H9 (cell line): ENCODE results near the gene TAS2R42. TPM values are rescaled to one million over a fixed set of nuclear protein-coding genes. Genes with fewer than 3 reads are reported as not detected.

Experiments
- DNase-seq: peaks from one replicate; pipeline ENCODE4 v3.0.0-alpha.2; 2017
- H2AFZ ChIP-seq: one replicate; pipeline ENCODE4 v1.6.1; 2013; ENCODE audit warnings: mild to moderate bottlenecking, low read length, control low read depth, moderate library complexity
- H2AK5ac ChIP-seq: 2 replicates; pipeline ENCODE4 v1.6.1; 2013; ENCODE audit warnings: low read length, control low read depth, mixed read lengths; ENCODE audit not compliant: insufficient read length
- H2BK120ac ChIP-seq: one replicate; pipeline ENCODE4 v1.6.1; 2013; ENCODE audit warnings: low read depth, mild to moderate bottlenecking, low read length, control low read depth, inconsistent platforms; ENCODE audit not compliant: poor library complexity, severe bottlenecking
- H2BK12ac ChIP-seq: 2 replicates; pipeline ENCODE4 v1.6.1; 2013; ENCODE audit warnings: low read length, control low read depth, mixed read lengths, low read depth; ENCODE audit not compliant: insufficient read length
- H2BK15ac ChIP-seq: 2 replicates; pipeline ENCODE4 v1.6.1; 2013; ENCODE audit warnings: low read depth, low read length, control low read depth
- H2BK20ac ChIP-seq: one replicate; pipeline ENCODE4 v1.6.1; 2013; ENCODE audit warnings: low read depth, mild to moderate bottlenecking, low read length, control low read depth, inconsistent platforms; ENCODE audit not compliant: poor library complexity, severe bottlenecking
- H2BK5ac ChIP-seq: 2 replicates; pipeline ENCODE4 v1.6.1; 2013; ENCODE audit warnings: low read length, control low read depth, mixed read lengths; ENCODE audit not compliant: insufficient read length
- H3K14ac ChIP-seq: 2 replicates; pipeline ENCODE4 v1.6.1; 2013; ENCODE audit warnings: low read length, control low read depth; ENCODE audit not compliant: insufficient read depth
- H3K18ac ChIP-seq: 2 replicates; pipeline ENCODE4 v1.6.1; 2013; ENCODE audit warnings: low read depth, mild to moderate bottlenecking, mixed read lengths, low read length, control low read depth; ENCODE audit not compliant: insufficient read length
- H3K23ac ChIP-seq: 2 replicates; pipeline ENCODE4 v1.6.1; 2013; ENCODE audit warnings: low read length, control low read depth, mixed read lengths, low read depth; ENCODE audit not compliant: insufficient read length
- H3K23me2 ChIP-seq: 2 replicates; pipeline ENCODE4 v1.6.1; 2013; ENCODE audit warnings: low read depth, mild to moderate bottlenecking, mixed read lengths, low read length, control low read depth; ENCODE audit not compliant: insufficient read length, poor library complexity, severe bottlenecking
- H3K27ac ChIP-seq: 2 replicates; pipeline ENCODE4 v1.5.1; 2013; ENCODE audit warnings: low read length, control low read depth, mixed read lengths, low read depth; ENCODE audit not compliant: insufficient read length
- H3K27me3 ChIP-seq: 2 replicates; pipeline ENCODE4 v1.6.1; 2013; ENCODE audit warnings: low read length, control low read depth, inconsistent platforms; ENCODE audit not compliant: insufficient read depth
- H3K4ac ChIP-seq: 2 replicates; pipeline ENCODE4 v1.6.1; 2013; ENCODE audit warnings: low read depth, mild to moderate bottlenecking, control low read depth, inconsistent platforms, low read length, moderate library complexity
- H3K4me1 ChIP-seq: 2 replicates; pipeline ENCODE4 v1.6.1; 2013; ENCODE audit warnings: low read length, control low read depth, inconsistent platforms; ENCODE audit not compliant: insufficient read depth
- H3K4me2 ChIP-seq: 2 replicates; pipeline ENCODE4 v1.6.1; 2013; ENCODE audit warnings: low read length, control low read depth, mixed read lengths; ENCODE audit not compliant: insufficient read length, insufficient read depth
- H3K56ac ChIP-seq: 2 replicates; pipeline ENCODE4 v1.6.1; 2013; ENCODE audit warnings: low read depth, mild to moderate bottlenecking, mixed read lengths, low read length, control low read depth; ENCODE audit not compliant: insufficient read length
- H3K79me1 ChIP-seq: 2 replicates; pipeline ENCODE4 v1.6.1; 2013; ENCODE audit warnings: low read depth, mild to moderate bottlenecking, moderate library complexity, low read length, control low read depth, inconsistent platforms; ENCODE audit not compliant: insufficient read depth, poor library complexity, severe bottlenecking
- H3K79me2 ChIP-seq: 2 replicates; pipeline ENCODE4 v1.6.1; 2013; ENCODE audit warnings: low read length, control low read depth, inconsistent platforms; ENCODE audit not compliant: insufficient read depth
- H3K9ac ChIP-seq: 2 replicates; pipeline ENCODE4 v1.6.1; 2013; ENCODE audit warnings: low read length, control low read depth, mixed read lengths; ENCODE audit not compliant: insufficient read length; ENCODE audit errors: extremely low read depth
- H3K9me3 ChIP-seq: one replicate; pipeline ENCODE4 v1.6.1; 2013; ENCODE audit warnings: low read depth, low read length, inconsistent platforms; ENCODE audit not compliant: control insufficient read depth
- H3T11ph ChIP-seq: one replicate; pipeline ENCODE4 v1.6.1; 2013; ENCODE audit warnings: mild to moderate bottlenecking, low read length, control low read depth, inconsistent platforms
- H4K20me1 ChIP-seq: one replicate; pipeline ENCODE4 v1.6.1; 2013; ENCODE audit not compliant: control insufficient read depth, insufficient read length, insufficient read depth
- H4K5ac ChIP-seq: 2 replicates; pipeline ENCODE4 v1.6.1; 2013; ENCODE audit warnings: low read depth, mild to moderate bottlenecking, mixed read lengths, low read length, control low read depth; ENCODE audit not compliant: insufficient read length
- H4K8ac ChIP-seq: replicated peaks from 2 replicates; pipeline ENCODE4 v1.6.1; 2013; ENCODE audit warnings: low read length, control low read depth, mixed read lengths, low read depth; ENCODE audit not compliant: insufficient read length
- H4K91ac ChIP-seq: 2 replicates; pipeline ENCODE4 v1.6.1; 2013; ENCODE audit warnings: low read depth, mild to moderate bottlenecking, moderate library complexity, mixed read lengths, low read length, control low read depth; ENCODE audit not compliant: insufficient read length
- H3K27ac Mint-ChIP-seq, 3 experiments: 2 replicates in 2 of 3; 3 replicates in 1 of 3; pipeline ENCODE4 v1.8.0; 2020 to 2021; ENCODE audit warnings: mixed read lengths in 3 of 3, mild to moderate bottlenecking in 1 of 3, moderate library complexity in 1 of 3
- H3K27me3 Mint-ChIP-seq: 2 replicates; pipeline ENCODE4 v1.8.0; 2021; ENCODE audit warnings: low read depth, mild to moderate bottlenecking, moderate library complexity, mixed read lengths
- H3K36me3 Mint-ChIP-seq, 3 experiments: 2 replicates in 2 of 3; 3 replicates in 1 of 3; pipeline ENCODE4 v1.8.0; 2020 to 2021; ENCODE audit warnings: low read depth in 3 of 3, mixed read lengths in 3 of 3; ENCODE audit not compliant: insufficient read depth in 1 of 3
- H3K4me1 Mint-ChIP-seq, 2 experiments: 2 replicates each; pipeline ENCODE4 v1.8.0; 2020; ENCODE audit warnings: mixed read lengths in 2 of 2
- H3K4me3 Mint-ChIP-seq, 2 experiments: 2 replicates in 1 of 2; 3 replicates in 1 of 2; pipeline ENCODE4 v1.8.0; 2020 to 2021; ENCODE audit warnings: mild to moderate bottlenecking in 2 of 2, mixed read lengths in 2 of 2, moderate library complexity in 1 of 2
- H3K9me3 Mint-ChIP-seq, 2 experiments: 2 replicates in 1 of 2; 3 replicates in 1 of 2; pipeline ENCODE4 v1.8.0; 2020; ENCODE audit warnings: mild to moderate bottlenecking in 2 of 2, mixed read lengths in 2 of 2, moderate library complexity in 1 of 2
- CTCF ChIP-seq: fragments of 200-600 bp; sonication (generic); conservative IDR thresholded peaks from 3 replicates; pipeline ENCODE4 v1.8.0; 2021; ENCODE audit warnings: antibody characterized with exemption, mild to moderate bottlenecking
- WGBS: extraction: QIAGEN DNeasy Blood & Tissue Kit; methylation state at CpG from one replicate; pipeline ENCODE4 v1.1.7; 2013; ENCODE audit warnings: missing lambda C conversion rate, low lambda C conversion rate, mixed read lengths; ENCODE audit not compliant: insufficient read length; ENCODE audit errors: extremely low coverage; 5-methylcytosine and 5-hydroxymethylcytosine counted together
- total RNA-seq: library from RNA; stranded (reverse); gene quantifications from 2 replicates; pipeline ENCODE4 v1.2.1, GENCODE V29; 2021

Gene TAS2R42
- total RNA-seq, 1 experiment from 2014 or later, result not detected

- Histone ChIP-seq H3K23ac (no peak within 1 kb of the TSS), H3K27me3 (no peaks in the 10 kb centered on the region), H3K14ac (peak within 1 kb of the TSS; percentile 100), H3K9ac (peak within 1 kb of the TSS; percentile 100), H2AFZ (peak within 1 kb of the TSS; percentile 72), H4K20me1 (no peaks in the 10 kb centered on the region), H3K79me1 (peaks cover 5% of the 10 kb centered on the region), H4K91ac (no peak within 1 kb of the TSS), H3K79me2 (peaks cover 20% of the 10 kb centered on the region; the same call in 1 of the 2 replicates), H3K4me1 (peaks cover 2% of the 10 kb centered on the region; the same call in 1 of the 2 replicates), H3K4me2 (peak within 1 kb of the TSS; percentile 89), H2BK12ac (peak within 1 kb of the TSS; percentile 42), H2AK5ac (no peak within 1 kb of the TSS), H3K23me2 (no peaks in the 10 kb centered on the region), H3K4ac (peak within 1 kb of the TSS; percentile 39; the same call in 1 of the 2 replicates), H2BK20ac (no peak within 1 kb of the TSS), H2BK15ac (no peak within 1 kb of the TSS; the same call in 1 of the 2 replicates), H3K18ac (peak within 1 kb of the TSS; percentile 100), H3K9me3 (no peaks in the 10 kb centered on the region), H4K5ac (peak within 1 kb of the TSS; percentile 97), H2BK5ac (peak within 1 kb of the TSS; percentile 91), H4K8ac (peak within 1 kb of the TSS; percentile 90), H3K27ac (peak within 1 kb of the TSS; percentile 84), H3K56ac (peak within 1 kb of the TSS; percentile 59), H2BK120ac (peak within 1 kb of the TSS; percentile 52), H3T11ph (no peak within 1 kb of the TSS)
- peak within 1 kb of the TSS; percentile 99 to 100 (median 99) for H3K27ac Mint-ChIP-seq
- H3K36me3 Mint-ChIP-seq, result peaks cover 10 to 29% (median 25%) of the 10 kb centered on the region in 3 experiments; a peak in 6 of 7 replicates
- H3K4me1 Mint-ChIP-seq, result peaks cover 34 to 39% of the 10 kb centered on the region in 2 experiments
- DNase-seq, result peak; percentile 97
- no peak for TF ChIP-seq CTCF
- WGBS, result no CpG with 5 or more reads among the region's 70 CpGs
- H3K27me3 Mint-ChIP-seq, result no peaks in the 10 kb centered on the region
- H3K9me3 Mint-ChIP-seq, result no peaks in the 10 kb centered on the region
- peak within 1 kb of the TSS; percentile 96 to 98 for H3K4me3 Mint-ChIP-seq
These were observed 15.4 kb downstream of the TAS2R42 start, which contains the start of gene SMIM10L1 for GRCh38 chr12:11171145-11171968. SMIM10L1 (plus strand) TSS chr12:11171194; CDS start chr12:11171357, 163 bp downstream.
